AG09309 (cell line): Measurements from ENCODE around the gene NEK1.

Experiments
- DNase-seq: peaks from one replicate; pipeline ENCODE4 v3.0.0-alpha.2; 2010; ENCODE audit warnings: low read depth
- H3K4me3 ChIP-seq: 2 replicates; pipeline ENCODE4 v1.5.1; 2011; ENCODE audit warnings: mild to moderate bottlenecking, low read depth, low read length, moderate library complexity; ENCODE audit not compliant: control insufficient read depth
- TF ChIP-seq, protein P1 (sequence below): IDR thresholded peaks from 2 replicates; pipeline ENCODE4 v1.5.1; 2011; ENCODE audit warnings: mild to moderate bottlenecking, low read depth, low read length, inconsistent platforms; ENCODE audit not compliant: insufficient read depth, control insufficient read depth; ENCODE audit errors: missing control alignments

The NEK1 gene

DNA sequence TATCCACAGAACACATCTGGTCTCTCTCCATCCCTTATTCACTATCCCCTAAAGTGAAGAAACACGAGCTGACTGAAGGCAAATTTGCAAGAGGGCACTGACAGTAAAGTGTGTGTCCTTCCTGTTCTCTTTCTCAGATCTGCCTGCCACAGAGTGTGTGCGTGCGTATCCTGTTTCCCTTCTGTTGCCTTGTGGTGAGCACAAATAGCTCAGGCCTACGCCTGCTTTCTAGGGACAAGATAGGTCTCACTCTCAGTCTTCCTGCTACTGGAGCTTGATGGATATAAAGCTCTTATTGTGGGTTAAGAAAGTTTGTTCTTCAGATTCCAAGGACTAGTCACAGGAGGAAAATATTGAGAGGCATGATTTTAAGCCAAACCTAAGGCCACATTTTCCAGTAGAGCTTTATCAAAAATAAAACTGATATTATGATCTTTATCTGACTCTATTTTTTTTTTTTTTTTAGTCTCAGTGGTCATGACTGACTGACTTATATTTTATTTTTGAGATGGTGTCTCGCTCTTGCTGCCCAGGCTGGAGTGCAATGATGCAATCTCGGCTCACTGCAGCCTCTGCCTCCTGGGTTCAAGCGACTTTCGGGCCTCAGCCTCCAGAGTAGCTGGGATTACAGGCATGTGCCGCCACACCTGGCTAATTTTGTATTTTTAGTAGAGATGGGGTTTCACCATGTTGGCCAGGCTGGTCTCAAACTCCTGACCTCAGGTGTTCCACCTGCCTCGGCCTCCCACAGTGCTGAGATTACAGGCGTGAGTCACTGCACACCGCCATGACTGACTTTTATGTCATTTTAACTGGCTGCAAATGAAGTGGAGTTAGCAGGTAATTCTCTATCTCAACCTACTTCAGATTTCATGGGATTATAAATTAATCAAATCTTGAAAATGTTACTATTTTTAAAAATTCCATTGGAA, 201.3 kb downstream of the NEK1 start:
- no peak overlapping the region for H3K4me3 ChIP-seq
- TF ChIP-seq, protein P1, sequence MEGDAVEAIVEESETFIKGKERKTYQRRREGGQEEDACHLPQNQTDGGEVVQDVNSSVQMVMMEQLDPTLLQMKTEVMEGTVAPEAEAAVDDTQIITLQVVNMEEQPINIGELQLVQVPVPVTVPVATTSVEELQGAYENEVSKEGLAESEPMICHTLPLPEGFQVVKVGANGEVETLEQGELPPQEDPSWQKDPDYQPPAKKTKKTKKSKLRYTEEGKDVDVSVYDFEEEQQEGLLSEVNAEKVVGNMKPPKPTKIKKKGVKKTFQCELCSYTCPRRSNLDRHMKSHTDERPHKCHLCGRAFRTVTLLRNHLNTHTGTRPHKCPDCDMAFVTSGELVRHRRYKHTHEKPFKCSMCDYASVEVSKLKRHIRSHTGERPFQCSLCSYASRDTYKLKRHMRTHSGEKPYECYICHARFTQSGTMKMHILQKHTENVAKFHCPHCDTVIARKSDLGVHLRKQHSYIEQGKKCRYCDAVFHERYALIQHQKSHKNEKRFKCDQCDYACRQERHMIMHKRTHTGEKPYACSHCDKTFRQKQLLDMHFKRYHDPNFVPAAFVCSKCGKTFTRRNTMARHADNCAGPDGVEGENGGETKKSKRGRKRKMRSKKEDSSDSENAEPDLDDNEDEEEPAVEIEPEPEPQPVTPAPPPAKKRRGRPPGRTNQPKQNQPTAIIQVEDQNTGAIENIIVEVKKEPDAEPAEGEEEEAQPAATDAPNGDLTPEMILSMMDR: no peak
- peak; percentile 62 for DNase-seq

DNA sequence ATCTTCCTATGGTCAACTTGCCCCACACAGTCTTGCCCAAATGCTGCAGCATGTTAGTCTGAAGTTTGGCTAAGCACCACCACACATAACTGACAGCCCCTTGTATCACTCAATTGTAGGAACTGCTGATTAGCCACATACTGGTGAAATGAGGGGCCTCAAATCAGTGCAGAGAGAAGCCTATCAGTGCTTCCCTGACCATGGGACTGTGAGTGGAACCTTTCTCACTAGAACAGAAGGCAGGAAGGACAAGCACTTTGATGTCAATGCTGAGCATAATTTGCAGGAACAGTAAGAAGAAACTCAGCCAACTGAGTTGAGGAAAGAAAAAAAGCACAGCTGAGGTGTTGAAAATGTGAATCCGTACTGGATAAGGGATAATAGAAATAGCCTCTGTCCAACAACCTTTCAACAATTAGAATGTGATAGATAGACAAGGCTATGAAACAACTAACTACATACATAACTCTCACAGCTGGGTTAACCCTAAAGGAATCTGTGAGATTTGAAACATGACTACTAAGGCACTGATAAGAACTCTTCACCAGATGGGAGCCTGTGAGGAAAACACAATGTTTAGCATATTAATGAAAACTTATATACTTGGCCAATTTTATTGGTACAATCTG, 205.1 kb downstream of the NEK1 start:
- no peak for DNase-seq

DNA sequence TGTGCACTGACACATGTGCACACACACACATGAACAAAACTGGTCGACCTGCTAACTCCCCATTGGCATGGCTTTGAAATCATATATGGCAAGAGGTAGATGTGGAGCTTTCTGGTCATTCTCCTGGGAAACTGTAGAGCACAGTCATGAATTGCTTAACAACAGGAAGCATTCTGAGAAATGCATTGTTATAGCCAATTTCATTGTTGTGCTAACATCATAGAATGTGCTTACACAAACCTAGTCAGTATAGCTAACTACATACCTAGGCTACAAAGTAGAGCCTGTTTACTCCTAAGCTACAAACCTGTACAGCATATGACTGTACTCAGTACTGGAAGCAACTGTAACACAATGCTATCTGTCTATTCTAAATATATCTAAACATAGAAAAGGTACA, 207.4 kb downstream of the NEK1 start:
- H3K4me3 ChIP-seq: no peak overlapping the region
- no peak for DNase-seq
- TF ChIP-seq, protein P1: no peak

More for the DNA sequence above, 205.1 kb downstream of the NEK1 start:
- no peak overlapping the region for H3K4me3 ChIP-seq
- TF ChIP-seq, protein P1: no peak

DNA sequence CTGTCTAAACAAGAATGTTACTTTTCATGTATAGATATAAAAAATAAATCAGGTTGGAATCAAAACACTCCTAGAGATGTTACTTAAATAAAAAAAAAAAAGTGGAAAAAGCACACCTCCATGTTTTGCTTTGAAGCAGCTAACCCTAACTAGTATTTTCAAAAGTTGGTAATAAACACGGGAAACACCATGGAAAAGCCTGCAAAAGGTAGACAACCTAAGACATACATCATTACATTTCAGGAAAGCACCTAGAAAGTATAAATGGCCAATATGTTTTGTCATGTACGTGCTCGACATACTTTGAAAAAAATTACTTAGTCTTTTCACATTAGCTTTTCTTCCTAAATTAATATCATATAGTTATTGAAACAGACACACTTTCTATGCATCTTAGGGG, 211.6 kb downstream of the NEK1 start:
- DNase-seq: no peak
- TF ChIP-seq, protein P1: no peak
- no peak overlapping the region for H3K4me3 ChIP-seq

DNA sequence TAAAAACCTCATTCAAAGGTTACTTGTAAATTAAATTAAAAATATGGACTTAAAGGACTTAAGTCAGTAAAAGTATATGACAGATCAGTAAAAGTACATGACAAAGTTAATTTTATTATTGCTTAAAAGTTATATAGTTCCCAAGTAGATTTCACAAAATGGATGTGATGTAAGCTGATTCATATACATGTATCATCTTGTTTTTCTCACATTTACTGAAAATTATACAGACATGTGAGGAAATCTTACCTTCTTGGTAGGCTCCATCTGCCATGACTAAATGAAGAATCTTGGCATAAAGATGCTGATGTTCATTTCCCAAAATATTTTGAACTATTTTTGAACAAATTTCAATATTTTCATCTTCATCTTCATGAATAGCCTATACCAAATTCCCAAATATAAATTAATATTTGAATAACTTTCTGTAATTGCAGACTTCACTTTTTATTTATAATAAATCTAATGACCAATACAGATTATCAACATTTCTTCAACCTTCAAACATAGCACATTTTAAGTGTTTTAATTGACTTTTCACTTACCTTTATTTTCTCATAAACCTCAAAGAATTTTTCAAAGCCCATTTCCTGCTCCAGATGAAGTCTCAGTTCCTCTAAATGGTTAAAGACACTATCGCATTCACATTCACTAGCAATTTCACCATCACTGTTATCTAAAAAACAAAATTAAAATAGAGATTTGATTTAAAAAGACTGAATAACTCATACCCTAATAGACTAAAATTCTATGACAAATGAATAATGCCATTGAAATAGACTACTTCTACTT, 212.2 kb downstream of the NEK1 start:
- no peak overlapping the region for H3K4me3 ChIP-seq
- no peak for DNase-seq
- TF ChIP-seq, protein P1: no peak

DNA sequence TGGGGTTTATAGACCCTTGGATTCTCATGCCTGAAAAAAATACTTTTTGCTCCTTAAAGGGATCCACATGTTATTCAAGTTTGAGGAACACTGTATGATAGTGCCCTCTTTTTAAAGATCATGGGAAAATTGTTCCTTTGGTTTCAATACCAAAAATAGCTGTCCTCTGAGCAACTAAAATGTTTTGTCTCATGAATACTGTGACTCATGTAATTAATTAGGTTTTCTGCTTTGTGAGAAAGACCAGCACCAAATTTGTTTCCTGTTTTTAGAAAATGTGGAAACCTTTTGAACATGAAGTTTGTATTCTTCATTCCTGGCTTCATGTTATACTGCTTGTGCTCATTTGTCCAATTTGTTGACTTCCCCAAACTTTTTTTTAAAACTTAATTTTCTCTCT, 214.1 kb downstream of the NEK1 start:
- peak; percentile 69 for DNase-seq
- TF ChIP-seq, protein P1: no peak

More for the DNA sequence above, 214.1 kb downstream of the NEK1 start:
- no peak overlapping the region for H3K4me3 ChIP-seq
